SH-SY5Y (cell line): ENCODE data around the gene ACP5.

ENCODE experiments used
- GATA2 ChIP-seq: IDR thresholded peaks from 2 replicates; pipeline ENCODE4 v1.6.1; 2011; ENCODE audit warnings: mild to moderate bottlenecking, low read depth, low read length
- GATA3 ChIP-seq: IDR thresholded peaks from 2 replicates; pipeline ENCODE4 v1.6.1; 2011; ENCODE audit warnings: low read depth, mild to moderate bottlenecking, low read length, moderate library complexity

The ACP5 gene

DNA sequence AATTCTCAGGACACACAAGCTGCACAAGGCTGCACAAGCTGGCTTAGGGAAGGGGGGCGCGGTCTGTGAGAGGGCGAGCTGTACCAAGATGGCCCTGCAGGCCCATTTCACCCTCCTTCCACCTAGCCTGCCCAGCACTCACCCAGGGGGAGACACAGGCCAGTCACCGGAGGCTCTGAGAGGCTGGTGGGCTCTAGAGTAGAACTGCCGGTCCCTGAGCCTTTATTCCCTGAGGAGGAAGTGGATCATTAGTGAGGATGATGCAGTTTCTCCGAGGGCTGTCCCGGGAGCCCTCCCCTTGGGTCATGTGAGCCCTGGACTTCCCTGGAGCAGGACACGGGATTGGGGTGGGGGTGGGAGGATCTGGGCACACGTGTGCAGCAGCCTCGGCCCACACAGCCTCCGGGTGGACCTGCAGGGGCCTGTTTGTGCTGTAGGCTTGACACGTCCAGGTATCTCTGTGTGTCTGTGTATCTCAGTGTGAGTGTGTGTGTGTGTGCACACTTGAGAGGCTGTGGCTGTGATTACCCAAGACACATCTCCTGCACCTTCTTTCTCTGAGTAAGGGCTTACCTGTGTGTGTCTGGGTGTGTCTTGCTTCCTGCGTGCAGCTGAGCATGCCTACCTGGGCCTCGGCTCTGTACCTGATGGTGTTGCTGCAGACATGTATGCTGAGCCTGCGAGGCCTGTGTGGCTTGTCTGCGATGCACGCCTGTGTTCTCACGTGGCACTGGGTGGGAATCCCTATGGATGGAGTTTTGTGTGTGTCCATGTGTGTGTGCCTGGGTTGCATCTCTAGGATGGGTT lies at the start of gene ACP5:
Gene ACP5, minus strand, starts transcription at position 195 of the 807 bp plus-strand sequence. CDS start 328 bp downstream, outside the sequence.
- TF ChIP-seq GATA3 (no peak), GATA2 (no peak)

- TF ChIP-seq GATA3 = no peak
Observed at GRCh38 chr19:11626252-11626651, 48.8 kb upstream of the ACP5 start.

DNA sequence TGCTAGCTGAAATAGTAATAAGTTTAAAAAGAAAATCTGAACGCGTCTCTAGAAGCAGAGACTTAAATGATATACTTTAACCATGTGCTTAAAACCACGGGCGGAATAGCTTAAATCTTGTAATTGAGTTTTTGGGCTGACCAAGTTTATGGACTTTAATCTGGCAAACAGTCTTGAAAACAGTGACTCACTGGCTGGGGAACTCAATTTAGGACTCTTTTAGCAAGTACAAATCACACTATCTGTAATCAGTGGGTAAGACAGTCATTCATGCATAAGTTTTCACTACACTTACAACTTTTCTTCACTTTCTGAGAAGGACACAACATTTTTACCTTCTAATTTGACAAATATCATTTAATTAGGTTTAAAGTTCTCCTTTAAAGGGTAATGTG lies 46.6 kb upstream of the ACP5 start:
- TF ChIP-seq GATA2 (no peak), GATA3 (no peak)

GRCh38 chr19:11620553-11620952 lies 43.1 kb upstream of the ACP5 start:
- no peak for TF ChIP-seq GATA3
- no peak for TF ChIP-seq GATA2

- TF ChIP-seq GATA3 = no peak
- TF ChIP-seq GATA2 = no peak
Observed at GRCh38 chr19:11617180-11618062, 40.0 kb upstream of the ACP5 start.

- no peak for TF ChIP-seq GATA2
Observed at GRCh38 chr19:11612816-11613511, 35.5 kb upstream of the ACP5 start.

GRCh38 chr19:11611730-11612129 lies 34.3 kb upstream of the ACP5 start:
- no peak for TF ChIP-seq GATA2
- TF ChIP-seq GATA3 = no peak

DNA sequence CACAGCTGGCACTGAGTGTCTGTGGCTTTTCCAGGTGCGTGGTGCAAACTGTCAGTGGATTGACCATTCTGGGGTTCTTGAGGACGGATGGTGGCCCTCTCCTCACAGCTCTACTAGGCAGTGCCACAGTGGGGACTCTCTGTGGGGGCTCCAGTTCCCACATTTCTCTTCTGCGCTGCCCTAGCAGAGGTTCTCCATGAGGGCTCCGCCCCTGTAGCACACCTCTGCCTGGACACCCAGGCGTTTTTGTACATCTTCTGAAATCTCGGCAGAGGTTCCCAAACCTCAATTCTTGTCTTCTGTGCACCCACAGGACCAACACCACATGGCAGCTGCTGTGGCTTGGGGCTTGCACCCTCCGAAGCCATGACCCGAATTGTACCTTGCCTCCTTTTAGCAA lies 29.0 kb upstream of the ACP5 start:
- TF ChIP-seq GATA3 (no peak), GATA2 (no peak)

GRCh38 chr19:11598746-11599145 lies 21.3 kb upstream of the ACP5 start:
- TF ChIP-seq GATA2 (no peak), GATA3 (no peak)

DNA sequence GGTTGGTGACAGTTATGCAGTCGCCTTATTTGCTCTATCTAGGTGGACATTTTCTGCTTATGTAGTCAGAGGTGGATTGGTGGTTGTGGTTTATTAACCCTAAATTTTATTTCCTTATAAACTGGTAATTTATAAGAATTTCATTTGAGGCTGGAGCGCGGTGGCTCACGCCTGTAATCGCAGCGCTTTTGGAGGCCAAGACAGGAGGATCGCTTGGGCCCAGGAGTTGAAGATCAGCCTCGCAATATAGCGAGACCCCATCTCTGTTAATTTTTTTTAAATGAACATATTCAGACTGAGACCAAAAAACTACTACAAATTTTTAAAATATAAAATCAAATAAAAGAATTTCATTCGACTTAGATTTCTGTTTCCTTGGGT lies 20.6 kb upstream of the ACP5 start:
- TF ChIP-seq GATA2 (no peak), GATA3 (no peak)

- TF ChIP-seq GATA2 = no peak
- no peak for TF ChIP-seq GATA3
Observed at GRCh38 chr19:11597202-11598102, 20.0 kb upstream of the ACP5 start, which contains the start of gene ZNF627. TSS of gene ZNF627 (plus strand) at chr19:11597483. CDS start at chr19:11597628, 145 bp downstream.

DNA sequence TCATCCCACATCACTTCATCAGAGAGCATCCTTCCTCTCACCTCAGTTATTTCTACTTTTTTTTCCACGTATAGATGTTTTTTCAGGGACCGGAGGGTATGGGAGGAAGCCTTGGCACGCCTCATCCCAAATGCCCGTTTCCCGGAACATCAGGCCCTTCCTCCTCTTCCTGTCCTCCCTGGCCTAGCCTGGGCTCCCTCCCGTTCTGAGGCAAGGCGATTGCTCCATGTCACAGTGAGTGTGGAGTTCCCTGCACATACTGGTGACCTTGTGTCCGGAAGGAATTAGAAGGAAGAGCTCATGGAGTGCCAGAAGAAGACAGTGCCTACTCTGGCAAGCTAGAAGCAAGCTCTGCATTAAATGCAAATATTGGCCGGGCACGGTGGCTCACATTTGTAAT lies 18.7 kb upstream of the ACP5 start:
- TF ChIP-seq GATA2 (no peak), GATA3 (no peak)

DNA sequence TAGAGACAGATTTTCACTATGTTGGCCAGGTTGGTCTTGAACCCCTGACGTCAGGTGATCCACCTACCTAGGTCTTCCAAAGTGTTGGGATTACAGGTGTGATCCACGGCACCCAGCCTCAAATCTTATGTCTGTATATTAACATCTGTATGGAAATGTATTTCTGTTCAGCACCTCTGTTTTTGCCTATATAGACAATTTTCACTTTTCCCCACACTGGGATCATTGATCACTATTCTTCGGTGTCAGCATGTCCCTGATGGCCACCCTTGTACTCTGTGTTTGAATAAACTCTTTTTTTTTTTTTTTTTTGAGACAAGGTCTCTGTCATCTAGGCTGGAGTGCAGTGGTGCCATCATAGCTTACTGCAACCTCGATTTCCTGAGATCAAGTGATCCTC lies 16.6 kb upstream of the ACP5 start:
- TF ChIP-seq GATA2 (no peak), GATA3 (no peak)

- TF ChIP-seq GATA2 (no peak), GATA3 (no peak)
Observed at GRCh38 chr19:11587975-11588631, 10.7 kb upstream of the ACP5 start.
